ENCODE data around the gene TMEM175. TPM values are rescaled to one million over a fixed set of nuclear protein-coding genes. Genes with fewer than 3 reads are reported as not detected.
A peak's percentile ranks its signal among the peaks of the same experiment; 100 is the strongest.

Gene TMEM175
- total and polyA plus RNA-seq, 2 of the 13 experiments (the other 11 are each of a cell fraction or from before 2014, with no cell fraction given) = 5.1 to 9.9 TPM

DNA sequence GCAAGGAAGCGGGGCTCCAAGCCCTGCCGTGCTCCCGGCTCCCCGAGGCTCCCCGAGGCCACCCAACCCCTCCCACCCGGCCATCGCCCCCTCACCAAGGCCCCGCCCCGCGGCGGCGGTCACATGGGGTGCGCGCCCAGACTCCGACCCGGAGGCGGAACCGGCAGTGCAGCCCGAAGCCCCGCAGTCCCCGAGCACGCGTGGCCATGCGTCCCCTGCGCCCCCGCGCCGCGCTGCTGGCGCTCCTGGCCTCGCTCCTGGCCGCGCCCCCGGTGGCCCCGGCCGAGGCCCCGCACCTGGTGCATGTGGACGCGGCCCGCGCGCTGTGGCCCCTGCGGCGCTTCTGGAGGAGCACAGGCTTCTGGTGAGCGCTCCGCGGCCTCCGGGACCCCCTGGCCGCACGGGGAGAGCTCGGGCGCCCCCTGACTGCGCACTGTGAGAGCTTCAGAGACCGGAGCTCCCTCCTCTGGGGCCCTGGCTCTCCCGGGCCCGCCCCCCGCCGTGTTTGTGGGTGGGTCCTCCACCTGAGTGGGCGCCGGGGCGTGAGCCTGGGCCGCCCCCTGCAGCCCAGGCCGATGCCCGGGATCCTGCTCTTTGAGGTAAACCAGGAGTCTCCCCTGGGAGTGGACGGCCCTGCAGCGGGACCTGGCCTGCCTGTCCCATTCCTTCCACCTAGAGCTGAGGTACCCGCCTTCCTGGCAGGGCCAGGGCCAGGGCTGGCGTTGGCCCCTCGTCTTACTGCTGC, 54.8 kb downstream of the TMEM175 start, which contains the start of gene IDUA (continued):
- TF ChIP-seq, protein P1, sequence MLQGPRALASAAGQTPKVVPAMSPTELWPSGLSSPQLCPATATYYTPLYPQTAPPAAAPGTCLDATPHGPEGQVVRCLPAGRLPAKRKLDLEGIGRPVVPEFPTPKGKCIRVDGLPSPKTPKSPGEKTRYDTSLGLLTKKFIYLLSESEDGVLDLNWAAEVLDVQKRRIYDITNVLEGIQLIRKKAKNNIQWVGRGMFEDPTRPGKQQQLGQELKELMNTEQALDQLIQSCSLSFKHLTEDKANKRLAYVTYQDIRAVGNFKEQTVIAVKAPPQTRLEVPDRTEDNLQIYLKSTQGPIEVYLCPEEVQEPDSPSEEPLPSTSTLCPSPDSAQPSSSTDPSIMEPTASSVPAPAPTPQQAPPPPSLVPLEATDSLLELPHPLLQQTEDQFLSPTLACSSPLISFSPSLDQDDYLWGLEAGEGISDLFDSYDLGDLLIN (CRISPR knock-in tag; IDR thresholded peaks at IDR 0.05; ENCODE audit: borderline replicate concordance) = no peak
- TF ChIP-seq KDM2A (CRISPR knock-in tag; IDR thresholded peaks at IDR 0.05; ENCODE audit: borderline replicate concordance, low read depth) (peak; percentile 96), ATF7 (IDR thresholded peaks at IDR 0.05) (no peak), ATF7 (CRISPR knock-in tag; IDR thresholded peaks at IDR 0.05) (peak; percentile 26; the same call in 1 of the 2 replicates), SMAD9 (CRISPR knock-in tag; IDR thresholded peaks at IDR 0.05) (no peak), DNMT1 (CRISPR knock-in tag; IDR thresholded peaks at IDR 0.05) (peak; percentile 90; the same call in 1 of the 2 replicates), ZNF232 (CRISPR knock-in tag; IDR thresholded peaks at IDR 0.05; ENCODE audit: borderline replicate concordance) (0 out of 2 replicates have a peak, but pooled peaks have one; percentile 24), AGO2 (optimal IDR thresholded peaks at IDR 0.05; ENCODE audit: low read depth, low read length) (peak; percentile 100), REL (CRISPR knock-in tag; conservative IDR thresholded peaks at IDR 0.05) (peak; percentile 33; the same call in 1 of the 2 replicates), ASH2L (IDR thresholded peaks at IDR 0.05; ENCODE audit: insufficient read length, low read depth, low read length) (peak; percentile 18), ZNF563 (CRISPR knock-in tag; IDR thresholded peaks at IDR 0.05) (peak; percentile 88; the same call in 1 of the 2 replicates), MED8 (CRISPR knock-in tag; IDR thresholded peaks at IDR 0.05; ENCODE audit: insufficient replicate concordance) (peak; percentile 24), CBX1 (IDR thresholded peaks at IDR 0.05; ENCODE audit: low read depth) (peak; percentile 54), EP300 (IDR thresholded peaks at IDR 0.05; ENCODE audit: low read depth in 2 of 2, low read length in 2 of 2) (0 out of 4 replicates have a peak, but pooled peaks of 1 of the 2 experiments have one; percentile 14), EP300 (CRISPR knock-in tag; IDR thresholded peaks at IDR 0.05; ENCODE audit: borderline replicate concordance) (no peak), NFKB2 (CRISPR knock-in tag; IDR thresholded peaks at IDR 0.05; ENCODE audit: borderline replicate concordance) (peak; percentile 48; the same call in 1 of the 2 replicates), FIP1L1 (IDR thresholded peaks at IDR 0.05; ENCODE audit: borderline replicate concordance, insufficient read depth, low read depth, low read length) (peak; percentile 89), YEATS4 (CRISPR knock-in tag; IDR thresholded peaks at IDR 0.05; ENCODE audit: borderline replicate concordance) (peak; percentile 59; the same call in 1 of the 2 replicates), NR2C2 (CRISPR knock-in tag; IDR thresholded peaks at IDR 0.05; ENCODE audit: borderline replicate concordance) (peak; percentile 95)
- TF ChIP-seq, protein P2, sequence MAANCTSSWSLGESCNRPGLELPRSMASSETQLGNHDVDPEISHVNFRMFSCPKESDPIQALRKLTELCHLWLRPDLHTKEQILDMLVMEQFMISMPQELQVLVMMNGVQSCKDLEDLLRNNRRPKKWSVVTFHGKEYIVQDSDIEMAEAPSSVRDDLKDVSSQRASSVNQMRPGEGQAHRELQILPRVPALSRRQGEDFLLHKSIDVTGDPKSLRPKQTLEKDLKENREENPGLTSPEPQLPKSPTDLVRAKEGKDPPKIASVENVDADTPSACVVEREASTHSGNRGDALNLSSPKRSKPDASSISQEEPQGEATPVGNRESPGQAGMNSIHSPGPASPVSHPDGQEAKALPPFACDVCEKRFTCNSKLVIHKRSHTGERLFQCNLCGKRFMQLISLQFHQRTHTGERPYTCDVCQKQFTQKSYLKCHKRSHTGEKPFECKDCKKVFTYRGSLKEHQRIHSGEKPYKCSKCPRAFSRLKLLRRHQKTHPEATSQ (CRISPR knock-in tag; IDR thresholded peaks at IDR 0.05; ENCODE audit: borderline replicate concordance) = peak; percentile 5; the same call in 1 of the 2 replicates
- TF ChIP-seq, protein P3, sequence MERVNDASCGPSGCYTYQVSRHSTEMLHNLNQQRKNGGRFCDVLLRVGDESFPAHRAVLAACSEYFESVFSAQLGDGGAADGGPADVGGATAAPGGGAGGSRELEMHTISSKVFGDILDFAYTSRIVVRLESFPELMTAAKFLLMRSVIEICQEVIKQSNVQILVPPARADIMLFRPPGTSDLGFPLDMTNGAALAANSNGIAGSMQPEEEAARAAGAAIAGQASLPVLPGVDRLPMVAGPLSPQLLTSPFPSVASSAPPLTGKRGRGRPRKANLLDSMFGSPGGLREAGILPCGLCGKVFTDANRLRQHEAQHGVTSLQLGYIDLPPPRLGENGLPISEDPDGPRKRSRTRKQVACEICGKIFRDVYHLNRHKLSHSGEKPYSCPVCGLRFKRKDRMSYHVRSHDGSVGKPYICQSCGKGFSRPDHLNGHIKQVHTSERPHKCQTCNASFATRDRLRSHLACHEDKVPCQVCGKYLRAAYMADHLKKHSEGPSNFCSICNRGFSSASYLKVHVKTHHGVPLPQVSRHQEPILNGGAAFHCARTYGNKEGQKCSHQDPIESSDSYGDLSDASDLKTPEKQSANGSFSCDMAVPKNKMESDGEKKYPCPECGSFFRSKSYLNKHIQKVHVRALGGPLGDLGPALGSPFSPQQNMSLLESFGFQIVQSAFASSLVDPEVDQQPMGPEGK (CRISPR knock-in tag; IDR thresholded peaks at IDR 0.05) = peak; percentile 61; the same call in 1 of the 2 replicates
- TF ChIP-seq, protein P4, sequence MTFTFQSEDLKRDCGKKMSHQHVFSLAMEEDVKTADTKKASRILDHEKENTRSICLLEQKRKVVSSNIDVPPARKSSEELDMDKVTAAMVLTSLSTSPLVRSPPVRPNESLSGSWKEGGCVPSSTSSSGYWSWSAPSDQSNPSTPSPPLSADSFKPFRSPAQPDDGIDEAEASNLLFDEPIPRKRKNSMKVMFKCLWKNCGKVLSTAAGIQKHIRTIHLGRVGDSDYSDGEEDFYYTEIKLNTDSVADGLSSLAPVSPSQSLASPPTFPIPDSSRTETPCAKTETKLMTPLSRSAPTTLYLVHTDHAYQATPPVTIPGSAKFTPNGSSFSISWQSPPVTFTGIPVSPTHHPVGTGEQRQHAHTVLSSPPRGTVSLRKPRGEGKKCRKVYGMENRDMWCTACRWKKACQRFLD (CRISPR knock-in tag; IDR thresholded peaks at IDR 0.05; ENCODE audit: borderline replicate concordance) = 0 out of 2 replicates have a peak, but pooled peaks have one; percentile 54

Data from HepG2 (cell line).